Skin of body (tissue), 2 donors: ENCODE measurements around the gene MPND. TPM values are rescaled to one million over a fixed set of nuclear protein-coding genes. Genes with fewer than 3 reads are reported as not detected.
A peak's percentile ranks its signal among the peaks of the same experiment; 100 is the strongest.

Experiments used
- DNase-seq: peaks from one replicate; lab custom pipeline; 2025; lab: John Stamatoyannopoulos, UW
- total RNA-seq: library from RNA; depleted of rRNA; stranded (reverse); fragments of >200 nt; gene quantifications from one replicate; pipeline ENCODE4 v1.2.3, GENCODE V29; 2014

MPND gene
- total RNA-seq, 1 donor from 2014 or later: 5.8 TPM

- no peak for DNase-seq
These were observed 33.8 kb downstream of the MPND start for GRCh38 chr19:4376991-4377781.

GRCh38 chr19:4378886-4379285 is 35.5 kb downstream of the MPND start:
- no peak for DNase-seq

GRCh38 chr19:4379383-4380253 is 36.3 kb downstream of the MPND start:
- DNase-seq: peak; percentile 27

GRCh38 chr19:4380254-4380727 is 36.9 kb downstream of the MPND start:
- DNase-seq: no peak

- DNase-seq: no peak
These were observed 42.1 kb downstream of the MPND start for GRCh38 chr19:4385291-4386040.

- no peak for DNase-seq
These were observed 42.9 kb downstream of the MPND start for GRCh38 chr19:4386041-4386782.

- DNase-seq: no peak
These were observed 45.1 kb downstream of the MPND start for GRCh38 chr19:4388337-4389063.

GRCh38 chr19:4389064-4389375 is 45.7 kb downstream of the MPND start:
- no peak for DNase-seq

- no peak for DNase-seq
These were observed 46.2 kb downstream of the MPND start for GRCh38 chr19:4389511-4390016.

GRCh38 chr19:4390017-4390566 is 46.7 kb downstream of the MPND start:
- no peak for DNase-seq

GRCh38 chr19:4390567-4391305 is 47.4 kb downstream of the MPND start:
- DNase-seq: no peak

GRCh38 chr19:4391306-4391693 is 47.9 kb downstream of the MPND start:
- DNase-seq: no peak

- peak; percentile 35 for DNase-seq
These were observed 48.5 kb downstream of the MPND start for GRCh38 chr19:4391701-4392483.

GRCh38 chr19:4393947-4394590 is 50.7 kb downstream of the MPND start:
- no peak for DNase-seq

GRCh38 chr19:4396949-4397783 is 53.8 kb downstream of the MPND start:
- DNase-seq: no peak

GRCh38 chr19:4399812-4400134 is 56.4 kb downstream of the MPND start:
- DNase-seq: no peak
